Measurements from ENCODE around the gene SENP2. TPM values are rescaled to one million over a fixed set of nuclear protein-coding genes. Genes with fewer than 3 reads are reported as not detected.
"Not testable (repeated sequence)": the region's sequence is repeated elsewhere in the genome, so short reads cannot be mapped to it uniquely, and the experiment has no call there.

SENP2 gene
- total RNA-seq, 1 donor from 2014 or later = 44.6 TPM

DNA sequence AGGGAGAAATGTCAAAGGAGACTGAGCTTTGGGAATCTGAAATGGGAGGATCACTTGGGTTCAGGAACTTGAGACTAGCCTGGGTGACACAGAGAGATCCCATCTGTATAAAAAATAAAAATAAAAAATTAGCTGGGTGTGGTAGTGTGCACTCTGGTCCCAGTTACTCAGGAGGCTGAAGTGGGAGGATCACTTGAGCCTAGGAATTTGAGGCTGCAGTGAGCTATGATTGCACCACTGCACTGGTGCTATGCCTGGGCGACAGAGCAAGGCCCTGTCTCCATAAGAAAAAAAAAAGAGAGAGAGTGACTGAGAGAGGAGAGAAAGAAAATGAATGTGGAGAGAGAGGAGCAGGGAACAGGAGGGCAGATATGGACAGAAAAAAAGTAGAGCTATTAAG lies 72.8 kb downstream of the SENP2 start:
- no peak for TF ChIP-seq CTCF (IDR thresholded peaks at IDR 0.05)
- no peaks in the 10 kb centered on the region for H3K27me3 ChIP-seq
- no peaks in the 10 kb centered on the region for H3K36me3 ChIP-seq
- no peak for DNase-seq (ENCODE audit: low spot score in 2 of 2)
- no peak overlapping the region for H3K4me3 ChIP-seq
- intact Hi-C loops (cut with DNase I) = loop anchor here (1.0 to 5.0 kb wide), 3 partner anchors 73 to 323 kb away; partner anchors contain the start of genes SENP2 and TRA2B
- peak overlapping the region; percentile 74 to 80 for H3K27ac ChIP-seq
- H3K4me1 ChIP-seq = peaks cover 4 to 47% of the 10 kb centered on the region in 2 donors
- H3K9me3 ChIP-seq = no peaks in the 10 kb centered on the region

DNA sequence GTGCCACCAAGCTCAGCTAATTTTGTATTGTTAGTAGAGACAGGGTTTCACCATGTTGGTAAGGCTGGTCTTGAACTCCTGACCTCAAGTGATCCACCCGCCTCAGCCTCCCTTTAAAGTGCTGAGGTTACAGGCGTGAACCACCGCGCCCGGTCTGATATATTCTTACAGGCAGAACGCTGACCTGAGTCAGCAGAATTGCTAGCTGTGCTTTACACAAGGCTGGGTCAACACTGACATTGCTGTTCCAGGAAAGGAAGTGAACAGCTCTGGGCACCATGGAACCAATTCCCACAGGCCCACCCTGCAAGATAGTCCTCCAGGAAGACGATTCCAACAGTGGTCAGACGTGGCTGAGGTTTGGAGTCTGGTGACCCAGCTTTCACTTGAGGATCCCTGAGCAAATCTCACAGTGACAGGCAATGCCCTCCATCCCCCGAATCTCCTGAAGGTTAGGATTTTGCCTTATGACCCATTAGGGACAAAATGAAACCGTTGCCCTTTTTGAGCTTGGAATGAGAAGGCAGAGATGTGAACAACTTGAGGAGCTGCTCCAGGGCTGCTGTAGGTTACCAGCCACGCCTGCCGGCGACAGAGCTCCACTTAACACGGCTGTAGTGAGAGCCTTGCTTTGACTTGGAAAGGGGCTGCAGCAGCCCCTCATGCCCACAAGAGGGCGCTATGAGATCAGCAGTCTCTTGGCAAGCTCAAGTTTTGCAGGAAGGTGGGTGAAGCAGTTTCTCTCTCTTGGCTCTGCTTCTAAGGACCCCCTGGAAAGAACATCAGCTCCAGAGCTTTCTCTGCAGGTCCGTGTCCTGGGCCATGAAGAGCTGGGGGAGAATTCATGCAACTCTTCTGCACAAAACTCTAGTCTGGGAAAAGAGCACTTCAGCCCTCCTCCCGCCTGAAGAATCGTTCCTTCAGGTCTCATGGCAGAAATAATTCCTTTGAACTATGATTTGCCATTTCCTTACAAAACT lies 74.1 kb downstream of the SENP2 start:
- no peaks in the 10 kb centered on the region for H3K27me3 ChIP-seq

GRCh38 chr3:185661296-185661695 lies 75.2 kb downstream of the SENP2 start:
- not testable (repeated sequence) for H3K27ac ChIP-seq; H3K27me3 ChIP-seq; H3K4me3 ChIP-seq; H3K36me3 ChIP-seq; DNase-seq (ENCODE audit: low spot score in 2 of 2); H3K9me3 ChIP-seq
- peaks cover 4 to 38% of the 10 kb centered on the region in 2 donors for H3K4me1 ChIP-seq
- intact Hi-C loops (cut with DNase I) = loop anchor here (2.0 kb wide), 1 partner anchor 108 kb away; no protein-coding TSS in a partner anchor

More for the DNA sequence above, 74.1 kb downstream of the SENP2 start:
- TF ChIP-seq CTCF (IDR thresholded peaks at IDR 0.05) = peak; percentile 82 to 97 (median 96)
- Histone ChIP-seq H3K9me3 (no peaks in the 10 kb centered on the region), H3K27ac (peak overlapping the region in 1 of 2 donors; percentile 14), H3K4me3 (peak overlapping the region in 1 of 2 donors; percentile 24), H3K4me1 (peaks cover 4 to 47% of the 10 kb centered on the region in 2 donors), H3K36me3 (no peaks in the 10 kb centered on the region)
- intact Hi-C loops (cut with DNase I) = loop anchor here (2.0 to 5.0 kb wide), 3 partner anchors 109 to 322 kb away; partner anchors contain the start of gene TRA2B
- DNase-seq (ENCODE audit: low spot score in 2 of 2) = peak in 1 of 2 donors; percentile 85

DNA sequence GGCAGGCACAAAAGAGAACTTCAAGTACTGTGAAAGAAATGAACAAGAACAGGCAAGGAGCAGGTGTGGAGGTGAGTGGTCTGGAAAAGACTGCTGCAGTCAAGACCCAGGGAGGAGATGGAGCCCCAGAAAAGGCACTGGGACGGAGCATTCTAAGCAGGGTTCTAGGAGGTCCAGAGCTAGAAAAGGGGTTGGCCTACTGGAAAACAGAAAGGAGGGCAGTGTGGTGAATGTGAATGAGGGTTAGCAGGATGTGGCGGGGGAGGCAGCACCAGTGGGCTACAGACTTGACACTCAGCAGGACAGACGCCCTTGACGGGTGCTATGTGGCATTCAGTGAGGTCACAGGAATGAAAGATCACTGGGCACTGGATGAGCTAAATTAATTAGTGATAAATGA lies 75.7 kb downstream of the SENP2 start:
- H3K9me3 ChIP-seq = no peaks in the 10 kb centered on the region
- H3K36me3 ChIP-seq = no peaks in the 10 kb centered on the region
- intact Hi-C loops (cut with DNase I) = loop anchor here (2.0 kb wide), 1 partner anchor 107 kb away; no protein-coding TSS in a partner anchor
- no peak overlapping the region for H3K27ac ChIP-seq
- DNase-seq (ENCODE audit: low spot score in 2 of 2) = no peak
- TF ChIP-seq CTCF (IDR thresholded peaks at IDR 0.05) = no peak
- H3K4me1 ChIP-seq = peaks cover 4 to 35% of the 10 kb centered on the region in 2 donors
- H3K27me3 ChIP-seq = no peaks in the 10 kb centered on the region
- H3K4me3 ChIP-seq = no peak overlapping the region

DNA sequence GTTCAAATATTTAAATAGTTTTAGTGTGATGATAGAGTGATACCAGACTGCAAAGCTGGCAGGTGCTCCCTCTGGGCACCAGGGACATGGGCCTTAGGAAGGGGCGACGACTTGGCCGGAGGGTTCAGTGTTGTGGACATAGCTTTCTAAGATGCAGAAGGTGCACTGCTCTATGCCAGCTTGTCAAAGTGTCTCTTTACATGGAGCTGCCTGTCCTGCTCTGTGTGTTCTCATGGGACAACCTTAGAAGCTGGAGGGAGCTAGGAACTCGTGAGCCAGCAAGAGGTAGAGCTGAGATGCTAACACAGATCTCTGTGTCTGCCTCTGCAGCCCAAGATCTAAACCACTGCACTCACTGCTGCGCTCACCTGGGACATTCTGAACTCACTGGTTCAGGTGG lies 77.8 kb downstream of the SENP2 start:
- H3K9me3 ChIP-seq = no peaks in the 10 kb centered on the region
- no peaks in the 10 kb centered on the region for H3K27me3 ChIP-seq
- DNase-seq (ENCODE audit: low spot score in 2 of 2) = no peak
- H3K27ac ChIP-seq = no peak overlapping the region
- intact Hi-C loops (cut with DNase I) = no loop called here
- H3K36me3 ChIP-seq = no peaks in the 10 kb centered on the region
- no peak for TF ChIP-seq CTCF (IDR thresholded peaks at IDR 0.05)
- peaks cover 0 to 16% of the 10 kb centered on the region in 2 donors for H3K4me1 ChIP-seq
- no peak overlapping the region for H3K4me3 ChIP-seq

- no peak for TF ChIP-seq CTCF (IDR thresholded peaks at IDR 0.05)
- Histone ChIP-seq H3K27me3 (no peaks in the 10 kb centered on the region), H3K4me3 (no peak overlapping the region), H3K9me3 (no peaks in the 10 kb centered on the region), H3K27ac (no peak overlapping the region), H3K4me1 (no peaks in the 10 kb centered on the region), H3K36me3 (no peaks in the 10 kb centered on the region)
- no peak for DNase-seq (ENCODE audit: low spot score in 2 of 2)
- intact Hi-C loops (cut with DNase I) = no loop called here
Measured at GRCh38 chr3:185667574-185667973, 81.5 kb downstream of the SENP2 start.

Measured in ascending aorta (tissue), 2 donors.